ENCODE results near the gene PCDH9.

Gene PCDH9

DNA sequence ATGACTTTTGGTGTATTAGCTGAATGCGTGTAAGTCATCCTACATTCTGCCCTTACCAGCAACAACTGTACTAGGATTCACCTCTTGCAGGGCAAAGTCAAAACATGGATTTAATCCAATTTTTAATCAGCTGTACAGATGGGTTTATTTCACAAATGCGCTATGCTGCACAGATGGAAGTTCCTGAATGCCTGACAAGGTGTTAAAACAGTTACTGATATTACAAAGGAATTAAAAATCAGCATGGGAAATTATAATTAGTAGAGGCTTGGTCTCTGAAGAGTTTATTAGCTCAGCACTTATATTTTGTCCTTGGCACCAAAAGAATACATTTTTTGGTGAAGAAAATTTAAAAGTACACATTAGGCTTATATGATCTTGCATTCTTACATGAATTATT lies 448.9 kb downstream of the PCDH9 start:
- TF ChIP-seq POLR2AphosphoS5 (IDR thresholded peaks at IDR 0.05; ENCODE audit: low read depth, low read length) = no peak
- no peak for TF ChIP-seq FOXP2 (optimal IDR thresholded peaks at IDR 0.05; ENCODE audit: borderline replicate concordance, extremely low read depth, extremely low read length, insufficient read depth)
- TF ChIP-seq, protein P1, sequence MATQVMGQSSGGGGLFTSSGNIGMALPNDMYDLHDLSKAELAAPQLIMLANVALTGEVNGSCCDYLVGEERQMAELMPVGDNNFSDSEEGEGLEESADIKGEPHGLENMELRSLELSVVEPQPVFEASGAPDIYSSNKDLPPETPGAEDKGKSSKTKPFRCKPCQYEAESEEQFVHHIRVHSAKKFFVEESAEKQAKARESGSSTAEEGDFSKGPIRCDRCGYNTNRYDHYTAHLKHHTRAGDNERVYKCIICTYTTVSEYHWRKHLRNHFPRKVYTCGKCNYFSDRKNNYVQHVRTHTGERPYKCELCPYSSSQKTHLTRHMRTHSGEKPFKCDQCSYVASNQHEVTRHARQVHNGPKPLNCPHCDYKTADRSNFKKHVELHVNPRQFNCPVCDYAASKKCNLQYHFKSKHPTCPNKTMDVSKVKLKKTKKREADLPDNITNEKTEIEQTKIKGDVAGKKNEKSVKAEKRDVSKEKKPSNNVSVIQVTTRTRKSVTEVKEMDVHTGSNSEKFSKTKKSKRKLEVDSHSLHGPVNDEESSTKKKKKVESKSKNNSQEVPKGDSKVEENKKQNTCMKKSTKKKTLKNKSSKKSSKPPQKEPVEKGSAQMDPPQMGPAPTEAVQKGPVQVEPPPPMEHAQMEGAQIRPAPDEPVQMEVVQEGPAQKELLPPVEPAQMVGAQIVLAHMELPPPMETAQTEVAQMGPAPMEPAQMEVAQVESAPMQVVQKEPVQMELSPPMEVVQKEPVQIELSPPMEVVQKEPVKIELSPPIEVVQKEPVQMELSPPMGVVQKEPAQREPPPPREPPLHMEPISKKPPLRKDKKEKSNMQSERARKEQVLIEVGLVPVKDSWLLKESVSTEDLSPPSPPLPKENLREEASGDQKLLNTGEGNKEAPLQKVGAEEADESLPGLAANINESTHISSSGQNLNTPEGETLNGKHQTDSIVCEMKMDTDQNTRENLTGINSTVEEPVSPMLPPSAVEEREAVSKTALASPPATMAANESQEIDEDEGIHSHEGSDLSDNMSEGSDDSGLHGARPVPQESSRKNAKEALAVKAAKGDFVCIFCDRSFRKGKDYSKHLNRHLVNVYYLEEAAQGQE (IDR thresholded peaks at IDR 0.05; ENCODE audit: insufficient read depth in 1 of 2, low read depth in 2 of 2, low read length in 2 of 2) = no peak
- TF ChIP-seq SIN3A (IDR thresholded peaks at IDR 0.05; ENCODE audit: borderline replicate concordance, insufficient read depth, low read length) = no peak

DNA sequence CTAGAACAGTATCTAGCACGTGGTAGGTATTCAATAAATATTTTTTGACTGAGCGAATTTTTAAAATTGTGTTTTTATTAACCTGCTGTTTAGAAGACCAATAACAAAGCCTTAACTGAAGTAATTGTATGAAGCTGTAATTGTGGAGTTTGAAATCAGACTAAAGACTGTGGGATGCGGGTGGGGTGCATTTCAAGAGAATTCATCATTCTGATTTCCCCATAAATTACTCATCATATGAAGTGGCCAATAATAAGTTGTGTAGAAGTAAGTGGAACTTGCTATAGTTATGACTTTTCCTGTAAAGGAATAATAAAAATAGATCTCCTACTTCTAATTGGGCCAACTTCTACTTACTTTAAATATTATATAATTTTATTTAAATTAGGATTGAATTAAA lies 449.3 kb downstream of the PCDH9 start:
- TF ChIP-seq POLR2AphosphoS5 (IDR thresholded peaks at IDR 0.05; ENCODE audit: low read depth, low read length) (no peak), FOXP2 (optimal IDR thresholded peaks at IDR 0.05; ENCODE audit: borderline replicate concordance, extremely low read depth, extremely low read length, insufficient read depth) (no peak), SIN3A (IDR thresholded peaks at IDR 0.05; ENCODE audit: borderline replicate concordance, insufficient read depth, low read length) (no peak), TAF1 (IDR thresholded peaks at IDR 0.05; ENCODE audit: borderline replicate concordance, insufficient read depth, low read length) (no peak)
- TF ChIP-seq, protein P1 (IDR thresholded peaks at IDR 0.05; ENCODE audit: insufficient read depth in 1 of 2, low read depth in 2 of 2, low read length in 2 of 2) = no peak

DNA sequence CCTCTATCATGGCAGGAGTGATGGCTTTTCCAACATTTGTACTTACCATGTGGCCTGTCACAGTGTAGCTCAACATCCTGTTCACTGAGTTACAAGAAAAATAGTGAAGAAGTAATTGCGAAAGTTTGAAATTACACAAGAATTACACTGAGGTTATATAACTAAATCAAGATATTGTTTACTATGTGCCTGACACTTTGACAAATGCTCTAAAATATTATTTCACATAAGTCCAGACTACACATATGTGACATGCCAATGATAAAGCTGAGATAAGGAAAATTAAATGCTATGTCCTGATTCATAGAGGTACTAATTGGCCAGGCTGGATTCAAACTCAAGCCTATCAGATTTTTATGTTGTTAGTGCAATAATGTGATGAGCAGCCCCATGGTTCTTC lies 451.7 kb downstream of the PCDH9 start:
- TF ChIP-seq SIN3A (IDR thresholded peaks at IDR 0.05; ENCODE audit: borderline replicate concordance, insufficient read depth, low read length) (no peak), POLR2AphosphoS5 (IDR thresholded peaks at IDR 0.05; ENCODE audit: low read depth, low read length) (no peak), TAF1 (IDR thresholded peaks at IDR 0.05; ENCODE audit: borderline replicate concordance, insufficient read depth, low read length) (no peak), FOXP2 (optimal IDR thresholded peaks at IDR 0.05; ENCODE audit: borderline replicate concordance, extremely low read depth, extremely low read length, insufficient read depth) (no peak)
- TF ChIP-seq, protein P1 (IDR thresholded peaks at IDR 0.05; ENCODE audit: insufficient read depth in 1 of 2, low read depth in 2 of 2, low read length in 2 of 2) = no peak

DNA sequence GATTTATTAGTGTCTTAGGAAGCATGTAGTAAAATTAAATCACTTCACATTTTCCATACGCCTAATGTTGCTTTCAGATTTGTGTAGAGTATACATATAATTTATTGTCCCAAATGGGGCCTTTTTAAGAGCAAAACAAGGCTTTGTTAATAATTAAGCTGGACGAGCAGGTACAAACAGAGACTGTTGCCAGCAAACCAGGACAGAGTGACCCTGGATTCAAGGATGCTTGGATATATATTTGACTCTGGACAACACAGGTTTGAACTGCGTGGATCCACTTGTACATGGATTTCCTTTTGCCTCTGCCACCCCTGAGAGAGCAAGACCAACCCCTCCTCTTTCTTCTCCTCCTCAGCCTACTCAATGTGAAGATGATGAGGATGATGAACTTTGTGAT lies 454.9 kb downstream of the PCDH9 start:
- TF ChIP-seq TAF1 (IDR thresholded peaks at IDR 0.05; ENCODE audit: borderline replicate concordance, insufficient read depth, low read length) (no peak), POLR2AphosphoS5 (IDR thresholded peaks at IDR 0.05; ENCODE audit: low read depth, low read length) (no peak), FOXP2 (optimal IDR thresholded peaks at IDR 0.05; ENCODE audit: borderline replicate concordance, extremely low read depth, extremely low read length, insufficient read depth) (no peak)
- TF ChIP-seq, protein P1 (IDR thresholded peaks at IDR 0.05; ENCODE audit: insufficient read depth in 1 of 2, low read depth in 2 of 2, low read length in 2 of 2) = no peak

DNA sequence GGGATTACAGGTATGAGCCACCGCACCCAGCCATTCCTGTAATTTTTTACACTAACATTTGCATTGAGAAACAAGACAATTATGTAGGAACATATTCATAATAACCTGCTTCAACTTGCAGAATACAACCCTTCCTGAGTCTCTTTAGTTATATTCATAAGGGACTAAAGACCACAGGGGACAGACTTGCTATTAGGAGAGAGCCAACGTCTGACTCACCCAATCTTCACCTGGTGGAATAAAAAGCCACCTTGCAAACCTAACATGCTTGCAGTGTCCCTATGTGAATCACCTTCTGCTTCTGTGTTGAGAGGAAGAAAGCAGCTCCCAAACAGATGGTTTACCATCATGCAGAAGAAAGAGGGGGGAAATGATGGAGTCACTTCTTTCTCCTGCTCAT lies 456.1 kb downstream of the PCDH9 start:
- TF ChIP-seq, protein P1 (IDR thresholded peaks at IDR 0.05; ENCODE audit: insufficient read depth in 1 of 2, low read depth in 2 of 2, low read length in 2 of 2) = no peak
- TF ChIP-seq POLR2AphosphoS5 (IDR thresholded peaks at IDR 0.05; ENCODE audit: low read depth, low read length) = no peak
- TF ChIP-seq SIN3A (IDR thresholded peaks at IDR 0.05; ENCODE audit: borderline replicate concordance, insufficient read depth, low read length) = no peak
- no peak for TF ChIP-seq FOXP2 (optimal IDR thresholded peaks at IDR 0.05; ENCODE audit: borderline replicate concordance, extremely low read depth, extremely low read length, insufficient read depth)
- TF ChIP-seq TAF1 (IDR thresholded peaks at IDR 0.05; ENCODE audit: borderline replicate concordance, insufficient read depth, low read length) = no peak
